Glutamatergic neuron (in vitro differentiated cells): ENCODE measurements around the gene DIABLO. TPM values are rescaled to one million over a fixed set of nuclear protein-coding genes. Genes with fewer than 3 reads are reported as not detected.

Source experiments
- DNase-seq: peaks from one replicate; pipeline ENCODE4 v3.0.0; 2022
- H3K27ac Mint-ChIP-seq: one replicate; pipeline ENCODE4 v1.8.0; 2020; ENCODE audit warnings: mild to moderate bottlenecking, mixed read lengths, inconsistent platforms; ENCODE audit not compliant: unreplicated experiment
- H3K27me3 Mint-ChIP-seq: one replicate; pipeline ENCODE4 v1.8.0; 2020; ENCODE audit warnings: mild to moderate bottlenecking, moderate library complexity, mixed read lengths, inconsistent platforms; ENCODE audit not compliant: unreplicated experiment
- H3K36me3 Mint-ChIP-seq: one replicate; pipeline ENCODE4 v1.8.0; 2020; ENCODE audit warnings: mild to moderate bottlenecking, mixed read lengths, inconsistent platforms; ENCODE audit not compliant: unreplicated experiment
- H3K4me1 Mint-ChIP-seq: one replicate; pipeline ENCODE4 v1.8.0; 2020; ENCODE audit warnings: mild to moderate bottlenecking, low read depth, mixed read lengths, inconsistent platforms; ENCODE audit not compliant: unreplicated experiment
- H3K4me3 Mint-ChIP-seq: one replicate; pipeline ENCODE4 v1.8.0; 2020; ENCODE audit warnings: mild to moderate bottlenecking, mixed read lengths, inconsistent platforms; ENCODE audit not compliant: unreplicated experiment
- H3K9me3 Mint-ChIP-seq: one replicate; pipeline ENCODE4 v1.8.0; 2020; ENCODE audit warnings: mild to moderate bottlenecking, moderate library complexity, mixed read lengths, inconsistent platforms; ENCODE audit not compliant: unreplicated experiment
- CTCF ChIP-seq: fragments of 200-600 bp; sonication (generic); IDR thresholded peaks from one replicate; pipeline ENCODE4 v1.5.0; 2021; ENCODE audit not compliant: partially characterized antibody, unreplicated experiment
- total RNA-seq: library from RNA; stranded (reverse); fragmentation: NEBNext Ultra II Directional; extraction: Animal tissue kit (Norgen Biotek cat#: 25700); gene quantifications from one replicate; pipeline ENCODE4 v1.2.1, GENCODE V29; 2021; ENCODE audit not compliant: unreplicated experiment

The DIABLO gene
- total RNA-seq, 1 donor from 2014 or later: 68.7 TPM

- no peak for TF ChIP-seq CTCF
- Mint-ChIP-seq H3K4me3 (no peak overlapping the region), H3K9me3 (peaks cover 8% of the 10 kb centered on the region), H3K27ac (no peak overlapping the region), H3K27me3 (peaks cover 9% of the 10 kb centered on the region), H3K36me3 (no peaks in the 10 kb centered on the region), H3K4me1 (peaks cover 15% of the 10 kb centered on the region)
- DNase-seq: no peak
Measured at GRCh38 chr12:122230798-122231197, 4.9 kb upstream of the DIABLO start.

- Mint-ChIP-seq H3K4me3 (peak overlapping the region; percentile 81), H3K27ac (peak overlapping the region; percentile 93), H3K9me3 (peaks cover 8% of the 10 kb centered on the region), H3K27me3 (peaks cover 9% of the 10 kb centered on the region), H3K36me3 (no peaks in the 10 kb centered on the region), H3K4me1 (peaks cover 21% of the 10 kb centered on the region)
- no peak for DNase-seq
- TF ChIP-seq CTCF: no peak
Measured at GRCh38 chr12:122228092-122228491, 2.2 kb upstream of the DIABLO start.

- no peak for DNase-seq
- Mint-ChIP-seq H3K36me3 (no peaks in the 10 kb centered on the region), H3K9me3 (peaks cover 8% of the 10 kb centered on the region), H3K27me3 (peaks cover 9% of the 10 kb centered on the region), H3K4me3 (peak overlapping the region; percentile 90), H3K4me1 (peaks cover 21% of the 10 kb centered on the region), H3K27ac (peak overlapping the region; percentile 97)
- TF ChIP-seq CTCF: no peak
Measured at GRCh38 chr12:122227341-122227740, 1.5 kb upstream of the DIABLO start.

GRCh38 chr12:122226366-122227125 lies 694 bp upstream of the DIABLO start:
- peaks cover 9% of the 10 kb centered on the region for H3K27me3 Mint-ChIP-seq
- peak overlapping the region; percentile 97 for H3K27ac Mint-ChIP-seq
- peaks cover 21% of the 10 kb centered on the region for H3K4me1 Mint-ChIP-seq
- peak; percentile 76 for DNase-seq
- TF ChIP-seq CTCF: no peak
- H3K4me3 Mint-ChIP-seq: peak overlapping the region; percentile 90
- H3K9me3 Mint-ChIP-seq: peaks cover 10% of the 10 kb centered on the region
- H3K36me3 Mint-ChIP-seq: no peaks in the 10 kb centered on the region

GRCh38 chr12:122216445-122216844 lies 9.4 kb downstream of the DIABLO start:
- no peak overlapping the region for H3K27ac Mint-ChIP-seq
- no peak for DNase-seq
- H3K9me3 Mint-ChIP-seq: no peaks in the 10 kb centered on the region
- H3K4me1 Mint-ChIP-seq: no peaks in the 10 kb centered on the region
- TF ChIP-seq CTCF: no peak
- H3K4me3 Mint-ChIP-seq: no peak overlapping the region
- H3K36me3 Mint-ChIP-seq: peaks cover 4% of the 10 kb centered on the region
- H3K27me3 Mint-ChIP-seq: peaks cover 2% of the 10 kb centered on the region
